ENCODE results near the gene ARHGEF2. TPM values are rescaled to one million over a fixed set of nuclear protein-coding genes. Genes with fewer than 3 reads are reported as not detected.

Gene ARHGEF2
- total and polyA plus RNA-seq, 9 of the 15 experiments (the other 6 are each of a cell fraction or from before 2014, with no cell fraction given), result 7.1 to 162 (median 62.2) TPM

DNA sequence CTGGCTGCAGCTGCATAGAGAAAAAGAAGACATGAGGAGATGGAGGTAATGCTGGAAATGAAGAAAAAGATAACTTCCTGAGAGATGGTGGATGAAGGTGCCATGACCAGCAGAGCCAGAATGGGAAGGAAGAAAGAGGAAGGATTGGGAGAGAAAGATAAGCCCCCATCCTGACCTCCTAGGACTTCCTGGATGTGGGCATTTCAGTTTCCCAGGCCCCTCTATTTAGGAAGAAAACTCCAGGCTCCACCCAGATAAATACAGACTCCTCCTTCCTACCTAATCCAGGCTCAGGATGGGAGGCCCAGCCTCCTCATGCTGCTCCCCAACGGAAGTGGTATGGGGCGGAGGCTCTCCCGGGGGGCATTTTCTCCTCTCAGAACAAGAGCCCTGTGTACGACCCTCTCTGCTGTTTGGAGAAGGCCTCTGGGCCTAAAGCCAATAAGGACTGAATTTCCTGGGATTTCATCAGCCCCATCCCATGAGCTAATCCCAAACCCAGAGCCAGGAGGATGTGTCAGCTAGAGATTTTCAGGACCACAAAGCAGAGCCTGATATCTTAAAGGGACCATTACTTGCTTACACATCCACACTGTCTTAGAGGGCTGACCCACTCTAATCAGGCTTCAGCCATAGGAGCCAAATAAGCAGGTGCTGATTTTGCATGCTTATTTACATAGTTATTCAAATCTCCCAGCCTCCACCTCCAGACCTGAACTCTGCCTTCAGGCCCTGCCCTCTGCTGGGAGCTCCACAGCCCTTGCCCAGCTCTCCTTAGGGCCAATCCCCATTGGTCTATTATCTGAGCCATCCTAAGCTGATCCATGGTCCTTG lies 5.1 kb upstream of the ARHGEF2 start (continued):
- TF ChIP-seq PRMT5 (CRISPR knock-in tag; IDR thresholded peaks at IDR 0.05) (no peak), FOXJ3 (CRISPR knock-in tag; IDR thresholded peaks at IDR 0.05) (no peak), KLF10 (CRISPR knock-in tag; IDR thresholded peaks at IDR 0.05) (no peak), NFYB (IDR thresholded peaks at IDR 0.05; ENCODE audit: extremely low read depth, insufficient read length) (no peak), MNT (conservative IDR thresholded peaks at IDR 0.05) (0 out of 4 replicates have a peak, but pooled peaks of 1 of the 2 experiments have one; percentile 24), SIX5 (IDR thresholded peaks at IDR 0.05; ENCODE audit: borderline replicate concordance in 1 of 2, insufficient read depth in 1 of 2, low read depth in 1 of 2, low read length in 2 of 2) (no peak), POLR2AphosphoS2 (IDR thresholded peaks at IDR 0.05; ENCODE audit: low read length) (no peak), NFIC (IDR thresholded peaks at IDR 0.05) (peak; percentile 81), ZKSCAN8 (CRISPR knock-in tag; IDR thresholded peaks at IDR 0.05) (peak; percentile 39; the same call in 1 of the 2 replicates), BCL6 (CRISPR knock-in tag; IDR thresholded peaks at IDR 0.05) (no peak), MAFF (IDR thresholded peaks at IDR 0.05; ENCODE audit: low read length) (no peak), GMEB1 (CRISPR knock-in tag; IDR thresholded peaks at IDR 0.05) (no peak), NEUROD1 (IDR thresholded peaks at IDR 0.05; ENCODE audit: borderline replicate concordance, low read depth, low read length, partially characterized antibody) (peak; percentile 20), ZNF696 (CRISPR knock-in tag; conservative IDR thresholded peaks at IDR 0.05) (no peak), ZNF79 (CRISPR knock-in tag; IDR thresholded peaks at IDR 0.05; ENCODE audit: low read depth) (no peak), NCOA4 (IDR thresholded peaks at IDR 0.05; ENCODE audit: partially characterized antibody) (no peak), ZBTB8A (IDR thresholded peaks at IDR 0.05; ENCODE audit: partially characterized antibody) (no peak), U2AF2 (optimal IDR thresholded peaks at IDR 0.05; ENCODE audit: low read depth, low read length) (no peak)
- TF ChIP-seq, protein P1, sequence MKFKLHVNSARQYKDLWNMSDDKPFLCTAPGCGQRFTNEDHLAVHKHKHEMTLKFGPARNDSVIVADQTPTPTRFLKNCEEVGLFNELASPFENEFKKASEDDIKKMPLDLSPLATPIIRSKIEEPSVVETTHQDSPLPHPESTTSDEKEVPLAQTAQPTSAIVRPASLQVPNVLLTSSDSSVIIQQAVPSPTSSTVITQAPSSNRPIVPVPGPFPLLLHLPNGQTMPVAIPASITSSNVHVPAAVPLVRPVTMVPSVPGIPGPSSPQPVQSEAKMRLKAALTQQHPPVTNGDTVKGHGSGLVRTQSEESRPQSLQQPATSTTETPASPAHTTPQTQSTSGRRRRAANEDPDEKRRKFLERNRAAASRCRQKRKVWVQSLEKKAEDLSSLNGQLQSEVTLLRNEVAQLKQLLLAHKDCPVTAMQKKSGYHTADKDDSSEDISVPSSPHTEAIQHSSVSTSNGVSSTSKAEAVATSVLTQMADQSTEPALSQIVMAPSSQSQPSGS (CRISPR knock-in tag; IDR thresholded peaks at IDR 0.05), result no peak
- TF ChIP-seq, protein P2, sequence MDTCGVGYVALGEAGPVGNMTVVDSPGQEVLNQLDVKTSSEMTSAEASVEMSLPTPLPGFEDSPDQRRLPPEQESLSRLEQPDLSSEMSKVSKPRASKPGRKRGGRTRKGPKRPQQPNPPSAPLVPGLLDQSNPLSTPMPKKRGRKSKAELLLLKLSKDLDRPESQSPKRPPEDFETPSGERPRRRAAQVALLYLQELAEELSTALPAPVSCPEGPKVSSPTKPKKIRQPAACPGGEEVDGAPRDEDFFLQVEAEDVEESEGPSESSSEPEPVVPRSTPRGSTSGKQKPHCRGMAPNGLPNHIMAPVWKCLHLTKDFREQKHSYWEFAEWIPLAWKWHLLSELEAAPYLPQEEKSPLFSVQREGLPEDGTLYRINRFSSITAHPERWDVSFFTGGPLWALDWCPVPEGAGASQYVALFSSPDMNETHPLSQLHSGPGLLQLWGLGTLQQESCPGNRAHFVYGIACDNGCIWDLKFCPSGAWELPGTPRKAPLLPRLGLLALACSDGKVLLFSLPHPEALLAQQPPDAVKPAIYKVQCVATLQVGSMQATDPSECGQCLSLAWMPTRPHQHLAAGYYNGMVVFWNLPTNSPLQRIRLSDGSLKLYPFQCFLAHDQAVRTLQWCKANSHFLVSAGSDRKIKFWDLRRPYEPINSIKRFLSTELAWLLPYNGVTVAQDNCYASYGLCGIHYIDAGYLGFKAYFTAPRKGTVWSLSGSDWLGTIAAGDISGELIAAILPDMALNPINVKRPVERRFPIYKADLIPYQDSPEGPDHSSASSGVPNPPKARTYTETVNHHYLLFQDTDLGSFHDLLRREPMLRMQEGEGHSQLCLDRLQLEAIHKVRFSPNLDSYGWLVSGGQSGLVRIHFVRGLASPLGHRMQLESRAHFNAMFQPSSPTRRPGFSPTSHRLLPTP (IDR thresholded peaks at IDR 0.05; ENCODE audit: borderline replicate concordance, extremely low read depth, insufficient read length), result no peak

Measured in K562 (cell line).